ENCODE results near the gene DBH.

DNA sequence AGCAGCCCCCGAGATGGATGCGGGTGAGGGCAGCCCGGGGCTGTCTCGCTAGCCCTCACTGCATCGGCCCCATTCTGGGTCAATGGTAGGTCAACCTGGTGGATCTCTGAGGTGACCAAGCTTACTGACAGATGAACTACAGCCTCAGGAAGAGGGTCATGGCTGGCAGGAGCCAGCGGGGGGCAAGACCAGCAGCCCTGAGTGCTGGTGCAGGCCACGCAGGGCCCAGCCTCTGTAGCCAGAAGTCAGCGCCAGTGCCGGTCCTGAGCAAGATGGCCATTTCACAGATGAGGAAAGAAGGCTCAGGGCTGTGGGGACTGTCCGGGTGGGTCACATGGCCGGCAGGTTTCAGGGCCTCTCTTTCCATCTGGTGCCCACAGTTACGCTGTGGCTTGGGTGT, 5.1 kb upstream of the DBH start:
- TF ChIP-seq, protein P1, sequence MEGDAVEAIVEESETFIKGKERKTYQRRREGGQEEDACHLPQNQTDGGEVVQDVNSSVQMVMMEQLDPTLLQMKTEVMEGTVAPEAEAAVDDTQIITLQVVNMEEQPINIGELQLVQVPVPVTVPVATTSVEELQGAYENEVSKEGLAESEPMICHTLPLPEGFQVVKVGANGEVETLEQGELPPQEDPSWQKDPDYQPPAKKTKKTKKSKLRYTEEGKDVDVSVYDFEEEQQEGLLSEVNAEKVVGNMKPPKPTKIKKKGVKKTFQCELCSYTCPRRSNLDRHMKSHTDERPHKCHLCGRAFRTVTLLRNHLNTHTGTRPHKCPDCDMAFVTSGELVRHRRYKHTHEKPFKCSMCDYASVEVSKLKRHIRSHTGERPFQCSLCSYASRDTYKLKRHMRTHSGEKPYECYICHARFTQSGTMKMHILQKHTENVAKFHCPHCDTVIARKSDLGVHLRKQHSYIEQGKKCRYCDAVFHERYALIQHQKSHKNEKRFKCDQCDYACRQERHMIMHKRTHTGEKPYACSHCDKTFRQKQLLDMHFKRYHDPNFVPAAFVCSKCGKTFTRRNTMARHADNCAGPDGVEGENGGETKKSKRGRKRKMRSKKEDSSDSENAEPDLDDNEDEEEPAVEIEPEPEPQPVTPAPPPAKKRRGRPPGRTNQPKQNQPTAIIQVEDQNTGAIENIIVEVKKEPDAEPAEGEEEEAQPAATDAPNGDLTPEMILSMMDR (IDR thresholded peaks at IDR 0.05; ENCODE audit: insufficient read depth, low read length) = no peak
- TF ChIP-seq POLR2AphosphoS5 (IDR thresholded peaks at IDR 0.05; ENCODE audit: low read depth) (no peak), SPI1 (IDR thresholded peaks at IDR 0.05; ENCODE audit: borderline replicate concordance, low read depth) (no peak)
